Medulla oblongata (tissue), 1 donor: ENCODE results near the gene MRPL37.
A peak's percentile ranks its signal among the peaks of the same experiment; 100 is the strongest.
"Not testable (repeated sequence)": the region's sequence is repeated elsewhere in the genome, so short reads cannot be mapped to it uniquely, and the experiment has no call there.

ENCODE experiments used
- DNase-seq: peaks from one replicate; pipeline ENCODE4 v3.0.0-alpha.2; 2015; ENCODE audit errors: extremely low spot score

Gene MRPL37

DNA sequence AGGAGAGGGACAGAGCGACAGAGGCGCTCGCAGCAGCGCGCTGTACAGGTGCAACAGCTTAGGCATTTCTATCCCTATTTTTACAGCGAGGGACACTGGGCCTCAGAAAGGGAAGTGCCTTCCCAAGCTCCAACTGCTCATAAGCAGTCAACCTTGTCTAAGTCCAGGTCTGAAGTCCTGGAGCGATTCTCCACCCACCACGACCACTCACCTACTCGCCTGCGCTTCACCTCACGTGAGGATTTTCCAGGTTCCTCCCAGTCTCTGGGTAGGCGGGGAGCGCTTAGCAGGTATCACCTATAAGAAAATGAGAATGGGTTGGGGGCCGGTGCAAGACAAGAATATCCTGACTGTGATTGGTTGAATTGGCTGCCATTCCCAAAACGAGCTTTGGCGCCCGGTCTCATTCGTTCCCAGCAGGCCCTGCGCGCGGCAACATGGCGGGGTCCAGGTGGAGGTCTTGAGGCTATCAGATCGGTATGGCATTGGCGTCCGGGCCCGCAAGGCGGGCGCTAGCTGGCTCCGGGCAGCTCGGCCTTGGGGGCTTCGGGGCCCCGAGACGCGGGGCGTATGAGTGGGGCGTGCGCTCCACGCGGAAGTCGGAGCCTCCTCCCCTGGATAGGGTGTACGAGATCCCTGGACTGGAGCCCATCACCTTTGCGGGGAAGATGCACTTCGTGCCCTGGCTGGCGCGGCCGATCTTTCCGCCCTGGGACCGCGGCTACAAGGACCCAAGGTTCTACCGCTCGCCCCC is at the start of gene MRPL37, which contains the start of gene CYB5RL:
Gene MRPL37, plus strand, starts transcription at position 403 of the 754 bp plus-strand sequence. Its CDS starts 77 bp downstream, at position 480.
Gene CYB5RL, minus strand, starts transcription at position 266 of the 754 bp plus-strand sequence. CDS start 4,414 bp downstream, outside the sequence.
- DNase-seq = peak; percentile 96

DNA sequence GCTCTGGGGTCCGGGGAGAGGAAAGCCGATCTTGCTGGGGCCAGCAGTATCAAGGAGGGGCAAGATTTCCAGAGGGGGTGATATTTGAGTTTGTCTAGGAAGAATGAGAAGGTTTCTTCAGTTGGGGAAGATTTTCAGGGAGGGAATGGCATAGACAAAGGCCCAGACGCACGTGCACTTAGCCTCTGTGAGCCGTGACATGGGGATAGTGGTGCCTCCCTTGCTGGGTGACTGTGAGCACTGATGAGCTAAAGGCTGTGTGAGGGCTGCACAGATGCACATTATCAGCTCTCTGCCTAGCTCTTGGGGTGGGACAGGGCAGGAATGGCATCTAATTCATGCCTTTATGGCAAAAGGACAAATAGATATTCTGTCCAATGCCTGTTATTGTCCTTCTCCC is 49.0 kb upstream of the MRPL37 start:
- no peak for DNase-seq

DNA sequence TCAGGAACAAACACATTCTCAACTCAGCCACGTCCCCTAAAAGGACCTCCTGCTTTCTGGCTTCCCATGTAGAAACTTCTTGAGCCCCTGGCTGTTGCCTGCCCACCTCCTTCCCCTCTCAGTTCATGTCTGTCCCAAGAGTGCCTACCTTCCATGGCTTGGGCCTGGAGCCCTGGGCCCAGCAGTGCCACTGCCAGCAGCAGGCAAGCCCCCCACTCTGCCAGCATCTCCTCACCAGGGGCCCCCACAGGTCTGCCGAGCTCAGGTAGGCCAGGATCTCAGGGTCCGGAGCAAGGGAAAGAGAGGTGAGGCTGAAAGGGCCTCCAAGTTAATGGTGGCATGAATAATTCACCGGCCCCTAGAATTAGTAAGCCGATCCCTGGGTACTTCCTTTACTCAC is 47.3 kb upstream of the MRPL37 start, which contains the start of gene CDCP2:
Gene CDCP2, minus strand, starts transcription at position 305 of the 400 bp plus-strand sequence. Its CDS starts 78 bp downstream, at position 227.
- DNase-seq = no peak

DNA sequence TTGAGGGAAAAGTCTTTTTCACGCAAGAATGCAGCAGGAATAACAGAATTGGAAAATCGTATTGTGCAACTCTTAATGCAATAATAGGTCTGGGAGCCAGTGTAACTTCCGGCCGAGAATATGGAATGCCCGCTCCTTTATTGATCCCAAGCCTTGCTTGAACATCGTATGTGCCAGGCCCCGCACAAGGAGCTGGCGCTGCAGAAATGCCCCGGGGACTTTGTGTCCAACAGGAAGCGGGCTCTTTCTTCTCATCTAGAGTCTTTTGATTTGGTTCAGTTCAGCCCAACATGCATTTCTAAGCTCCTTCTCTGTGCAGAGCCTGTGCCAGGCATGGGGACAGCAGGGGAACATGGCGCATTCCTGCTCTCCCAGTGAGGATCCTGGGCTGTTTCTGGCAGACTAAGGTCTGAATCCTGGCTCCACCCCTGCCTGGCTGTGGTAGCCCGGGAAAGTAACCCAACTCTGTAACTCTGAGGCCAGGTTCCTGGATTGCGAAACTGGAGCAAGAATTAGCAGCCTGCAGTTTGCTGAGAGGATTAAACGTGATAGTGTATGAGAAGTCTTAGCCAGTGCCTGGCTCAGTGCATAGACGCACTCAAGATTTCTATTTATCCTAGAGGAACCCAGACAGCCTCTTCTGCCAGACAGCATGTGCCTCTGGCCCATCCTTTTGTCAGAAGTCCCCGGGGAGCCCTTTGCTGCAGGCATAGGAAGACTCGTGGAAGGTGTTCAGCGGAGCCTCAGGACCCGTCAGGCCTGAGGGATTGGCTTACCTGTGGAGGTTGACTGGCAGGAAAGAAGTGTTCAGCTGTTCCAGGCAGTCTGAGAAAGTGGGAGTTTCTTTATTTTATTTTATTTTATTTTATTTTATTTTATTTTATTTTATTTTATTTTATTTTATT is 46.2 kb upstream of the MRPL37 start:
- peak; percentile 16 for DNase-seq

DNA sequence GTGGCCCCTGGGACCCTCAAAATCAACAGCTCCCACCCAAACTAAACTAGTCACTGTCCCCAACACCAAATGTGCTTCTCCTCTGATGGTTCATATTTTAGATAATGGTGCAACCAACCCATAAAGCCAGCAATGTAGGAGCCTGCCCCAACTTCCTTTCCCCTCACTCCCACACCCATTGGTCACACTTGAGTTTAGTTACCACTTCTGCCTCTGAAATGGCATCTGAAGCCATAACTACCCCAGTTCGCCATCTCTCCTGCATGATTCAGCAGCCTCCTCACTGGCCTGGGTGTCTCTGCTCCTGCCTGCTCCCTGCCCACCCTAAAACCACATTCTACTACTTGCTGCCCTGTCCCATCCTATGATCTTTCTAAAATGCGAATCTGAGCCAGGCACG is 43.8 kb upstream of the MRPL37 start:
- no peak for DNase-seq

DNA sequence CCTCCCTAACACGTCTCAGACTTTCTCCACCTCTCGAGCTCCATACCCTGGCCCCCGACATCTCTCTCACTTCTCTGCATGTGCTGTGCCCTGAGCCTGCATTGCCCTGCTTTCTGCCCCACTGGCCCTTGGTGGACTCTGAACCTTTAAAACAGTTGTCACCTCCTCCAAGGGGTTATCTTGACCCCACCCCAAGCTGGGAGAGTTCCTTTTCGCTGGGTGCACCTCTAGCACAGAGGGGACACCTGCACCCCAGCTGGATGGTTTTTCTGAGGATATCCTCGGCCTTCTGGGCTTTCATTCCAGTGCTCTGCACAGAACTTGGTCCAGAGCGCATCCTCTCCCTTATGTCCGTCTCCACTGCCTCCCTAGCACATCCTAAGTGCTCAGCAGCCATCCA is 43.0 kb upstream of the MRPL37 start:
- DNase-seq = no peak

DNA sequence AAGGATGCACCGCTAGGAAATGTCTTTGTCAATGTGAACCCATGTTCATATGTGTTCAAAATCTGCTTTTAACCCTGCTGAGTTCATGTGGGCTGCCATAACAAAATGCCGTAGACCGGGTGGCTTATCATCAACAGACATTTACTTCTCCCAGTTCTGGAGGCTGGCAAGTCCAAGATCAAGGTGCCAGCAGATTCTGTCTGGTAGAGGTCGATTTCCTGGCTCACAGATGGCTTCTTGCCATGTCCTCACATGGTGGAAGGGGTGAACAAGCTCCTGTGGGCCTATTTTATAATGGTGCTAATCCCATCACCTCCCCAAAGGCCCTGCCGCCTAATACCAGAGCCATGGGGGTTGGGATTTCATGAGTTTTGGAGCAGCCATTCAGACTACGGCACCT is 42.6 kb upstream of the MRPL37 start:
- DNase-seq = no peak

DNA sequence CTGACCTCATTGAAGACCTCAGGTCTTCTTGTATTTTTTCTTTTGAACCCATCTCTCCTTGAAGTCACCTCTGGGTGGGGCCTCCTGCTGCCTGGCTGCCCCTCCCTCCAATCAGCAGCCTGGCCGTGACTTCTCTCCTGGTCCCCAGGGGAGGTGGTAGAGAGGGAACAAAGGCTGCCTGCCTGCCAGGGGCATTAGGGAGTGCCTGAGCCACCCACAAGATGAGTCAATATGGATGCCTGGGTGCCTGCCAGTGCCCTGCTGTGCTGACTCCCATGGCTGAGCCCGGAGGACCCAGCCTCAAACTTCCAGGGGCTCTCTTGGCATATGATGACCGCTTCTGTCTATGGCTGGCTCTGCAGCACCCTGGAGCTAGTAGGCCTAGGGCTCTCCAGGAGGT is 41.9 kb upstream of the MRPL37 start:
- DNase-seq = no peak

DNA sequence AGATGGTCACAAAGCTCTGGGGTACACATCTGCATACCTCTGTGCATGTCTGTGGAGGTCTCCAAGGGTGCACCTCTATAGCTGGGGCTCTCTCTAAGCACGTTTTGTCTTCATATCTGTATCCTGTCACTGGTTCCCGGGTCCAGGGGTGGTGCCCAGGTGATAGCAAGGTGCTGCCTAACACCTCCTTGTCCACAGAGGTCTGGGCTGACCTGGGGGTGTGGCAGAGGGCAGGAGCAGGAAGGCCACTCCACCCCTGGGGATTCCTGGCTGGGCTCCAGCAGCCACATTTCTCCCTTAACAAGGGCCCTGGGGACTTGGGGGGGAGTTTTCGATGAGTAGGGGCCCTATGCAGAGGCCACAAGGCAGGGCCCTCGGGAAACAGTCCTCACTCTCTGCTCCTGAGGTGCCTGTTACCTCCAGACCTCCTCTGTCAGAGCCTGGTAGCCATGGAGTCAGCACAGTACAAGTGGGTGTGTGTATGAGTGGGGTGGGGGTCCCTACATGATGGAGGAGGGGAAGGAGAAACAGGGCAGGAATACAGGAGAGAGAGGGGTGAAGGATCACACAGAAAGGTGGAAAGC is 40.1 kb upstream of the MRPL37 start:
- no peak for DNase-seq

DNA sequence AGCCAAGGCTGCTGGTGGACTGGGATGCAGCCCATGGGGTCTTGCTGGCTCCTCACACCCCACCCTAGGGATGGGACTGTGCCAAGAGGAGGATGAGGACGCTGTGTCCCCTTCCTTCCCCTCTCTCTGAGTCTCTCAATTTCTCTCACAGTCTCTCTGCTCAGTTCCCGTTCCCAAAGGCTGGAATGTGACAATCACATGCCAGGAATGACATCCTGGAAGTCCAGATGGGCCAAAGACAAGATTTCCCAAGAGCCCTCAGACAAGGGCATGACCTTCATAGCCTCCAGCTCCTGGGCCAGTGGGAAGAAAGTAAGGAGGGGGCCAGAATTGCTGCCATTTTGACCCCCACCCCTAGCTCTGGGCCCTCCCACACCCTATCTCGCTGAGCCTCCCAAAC is 39.6 kb upstream of the MRPL37 start:
- no peak for DNase-seq

DNA sequence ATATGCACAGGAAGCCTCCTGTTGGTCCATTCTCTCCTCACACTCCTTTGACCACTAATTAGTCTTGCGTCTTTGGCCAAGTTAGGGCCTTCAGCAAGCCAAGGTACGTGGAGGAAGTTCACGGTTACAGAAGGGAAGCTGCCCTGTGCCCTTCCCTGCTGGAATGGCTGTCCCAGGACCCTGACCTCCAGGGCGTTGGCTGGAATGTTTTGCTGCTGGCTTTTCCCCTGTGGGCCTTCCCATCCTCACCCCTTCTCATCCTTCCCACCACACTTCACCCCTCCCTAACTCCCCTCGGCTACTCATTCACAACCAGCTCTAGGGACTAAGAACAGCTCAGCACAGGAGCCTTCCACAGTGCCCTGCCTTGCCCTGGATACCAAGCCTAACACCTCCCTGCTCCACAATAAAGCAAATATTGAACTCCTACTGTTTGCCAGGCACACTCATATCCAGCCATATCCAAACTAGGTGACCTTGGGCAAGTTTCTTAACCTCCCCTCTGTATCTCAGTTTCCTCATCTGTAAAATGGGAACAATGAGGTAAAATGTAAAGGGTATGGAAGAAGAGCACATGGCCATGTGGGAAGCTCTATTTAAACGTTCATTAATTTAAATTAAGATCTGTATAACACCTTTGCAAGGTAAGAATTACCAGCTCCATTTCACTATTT is 38.3 kb upstream of the MRPL37 start:
- DNase-seq = no peak

DNA sequence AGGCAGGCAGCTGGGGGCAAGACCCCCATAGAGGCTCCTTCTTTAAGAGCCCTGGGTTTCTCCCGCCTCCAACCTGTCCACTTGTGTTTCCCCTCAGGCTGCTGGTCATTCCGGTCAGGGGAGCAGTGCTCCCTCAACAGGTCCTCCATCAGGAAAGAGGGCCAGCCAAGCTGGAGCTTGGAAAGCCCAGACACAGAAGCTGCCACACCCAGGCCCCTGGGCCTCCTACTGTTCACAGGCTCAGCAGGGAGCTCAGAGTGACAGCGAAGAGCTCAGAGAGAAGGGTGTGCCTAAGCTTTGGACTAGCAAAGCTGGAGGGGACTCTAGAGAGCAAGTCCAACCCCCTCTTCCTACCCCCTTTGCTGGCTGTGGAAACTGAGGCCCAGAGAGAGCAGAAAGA is 36.9 kb upstream of the MRPL37 start:
- DNase-seq = no peak

DNA sequence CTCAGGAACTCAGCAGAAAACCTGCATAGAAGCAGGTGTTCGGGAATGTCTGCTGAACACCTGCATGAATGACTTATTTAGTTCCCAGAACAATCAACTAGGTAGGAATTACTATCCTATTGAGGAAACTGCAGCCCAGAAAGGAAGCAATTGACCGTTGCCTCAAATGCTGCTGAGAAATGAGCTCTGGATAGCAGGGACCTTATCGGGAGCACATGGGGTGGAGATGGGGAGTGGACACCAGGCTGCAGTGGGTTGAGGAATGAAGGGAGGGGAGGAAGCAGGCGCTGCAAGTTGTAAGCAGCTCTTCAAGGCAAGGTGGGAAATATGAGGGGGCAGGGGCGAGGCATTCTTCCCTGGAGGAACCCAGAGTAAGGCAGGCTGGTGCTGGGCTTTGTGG is 36.4 kb upstream of the MRPL37 start:
- DNase-seq = no peak

DNA sequence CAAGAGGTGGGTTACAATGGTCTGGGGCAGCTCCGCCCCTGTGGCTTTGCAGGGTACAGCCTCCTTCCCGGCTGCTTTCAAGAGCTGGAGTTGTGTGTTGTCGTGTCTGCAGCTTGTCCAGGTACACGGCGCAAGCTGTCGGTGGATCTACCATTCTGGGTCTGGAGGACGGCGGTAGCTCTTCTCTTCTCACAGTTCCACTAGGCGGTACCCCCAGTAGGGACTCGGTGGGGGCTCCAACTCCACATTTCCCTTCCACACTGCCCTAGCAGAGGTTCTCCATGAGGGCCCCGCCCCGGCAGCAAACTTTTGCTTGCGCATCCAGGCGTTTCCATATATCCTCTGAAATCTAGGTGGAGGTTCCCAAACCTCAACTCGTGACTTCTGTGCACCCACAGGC is 34.8 kb upstream of the MRPL37 start:
- no peak for DNase-seq

DNA sequence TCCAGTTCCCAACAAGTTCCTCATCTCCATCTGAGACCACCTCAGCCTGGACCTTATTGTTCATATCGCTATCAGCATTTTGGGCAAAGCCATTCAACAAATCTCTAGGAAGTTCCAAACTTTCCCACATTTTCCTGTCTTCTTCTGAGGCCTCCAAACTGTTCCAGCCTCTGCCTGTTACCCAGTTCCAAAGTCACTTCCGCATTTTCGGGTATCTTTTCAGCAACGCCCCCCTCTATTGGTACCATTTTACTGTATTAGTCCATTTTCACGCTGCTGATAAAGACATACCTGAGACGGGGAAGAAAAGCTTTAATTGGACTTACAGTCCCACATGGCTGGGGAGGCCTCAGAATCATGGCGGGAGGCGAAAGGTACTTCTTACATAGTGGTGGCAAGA is 33.6 kb upstream of the MRPL37 start:
- DNase-seq = not testable (repeated sequence)

DNA sequence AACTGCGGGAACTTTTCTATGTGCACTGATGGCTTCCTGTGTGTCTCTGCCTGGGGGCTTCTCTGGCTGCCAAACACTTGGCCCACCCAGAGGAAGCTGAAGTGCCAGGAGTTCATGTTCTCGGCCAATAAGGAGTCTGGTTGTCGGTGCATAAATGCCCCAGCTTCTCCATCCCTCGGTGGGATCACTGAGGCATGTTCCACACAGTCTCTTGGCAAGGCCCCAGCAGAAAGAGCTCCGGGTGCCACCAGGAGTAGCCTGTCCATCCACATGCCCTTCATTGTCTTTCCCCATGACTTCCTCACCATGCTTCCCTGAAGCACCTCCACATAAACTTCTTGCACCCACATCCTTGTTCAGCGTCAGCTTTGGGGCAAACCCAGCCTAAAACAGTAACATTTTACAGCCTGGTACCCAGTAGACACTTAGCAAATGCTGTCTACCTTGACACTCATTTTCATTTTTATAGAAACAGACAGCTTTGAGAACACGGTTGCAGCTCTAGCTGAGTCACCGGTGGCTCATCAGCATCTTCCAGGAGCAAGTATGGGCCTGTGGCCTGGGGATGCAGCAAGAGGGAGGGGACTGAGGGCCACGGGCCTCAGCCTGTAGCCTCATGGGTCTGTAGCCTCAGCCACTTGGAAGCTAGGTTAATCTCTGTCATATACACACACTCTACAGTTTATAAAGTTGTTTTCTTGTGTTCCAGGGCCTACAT is 32.4 kb upstream of the MRPL37 start:
- DNase-seq = no peak

DNA sequence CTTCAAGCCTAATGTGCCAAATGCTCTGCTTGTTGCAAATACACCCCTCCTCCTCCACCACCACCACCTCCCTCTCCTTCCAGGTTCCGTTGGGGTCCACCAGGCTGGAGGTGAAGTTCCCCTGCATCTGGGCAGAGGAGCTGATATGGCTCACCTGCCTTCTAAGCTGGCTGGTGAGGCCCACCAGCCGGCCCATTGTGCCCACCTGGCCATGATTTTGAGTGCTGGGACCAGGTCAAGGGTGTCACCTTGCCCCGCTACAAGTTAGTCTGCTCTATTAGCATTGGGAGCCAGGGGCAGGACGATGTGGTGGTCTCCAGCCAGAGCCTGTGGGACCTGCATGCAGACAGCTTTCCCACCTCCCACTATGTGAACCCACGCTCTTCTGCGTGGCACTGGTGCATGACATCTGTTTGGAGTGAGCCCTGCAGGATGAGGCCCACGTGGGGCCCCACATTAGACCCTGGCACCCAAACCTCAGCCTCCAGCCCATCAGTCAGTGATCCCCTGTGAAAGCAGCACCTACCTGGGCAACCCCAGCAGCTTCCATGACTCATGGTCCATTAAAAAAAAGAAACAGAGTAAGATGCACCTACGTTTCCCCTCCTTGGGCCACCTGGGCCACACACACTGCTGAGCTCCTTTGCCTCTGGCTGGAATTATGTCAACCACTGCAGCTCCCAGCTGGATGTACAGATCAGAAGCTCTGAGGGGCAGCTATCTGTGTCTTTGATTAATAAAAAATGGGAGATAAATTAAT is 31.6 kb upstream of the MRPL37 start:
- no peak for DNase-seq

DNA sequence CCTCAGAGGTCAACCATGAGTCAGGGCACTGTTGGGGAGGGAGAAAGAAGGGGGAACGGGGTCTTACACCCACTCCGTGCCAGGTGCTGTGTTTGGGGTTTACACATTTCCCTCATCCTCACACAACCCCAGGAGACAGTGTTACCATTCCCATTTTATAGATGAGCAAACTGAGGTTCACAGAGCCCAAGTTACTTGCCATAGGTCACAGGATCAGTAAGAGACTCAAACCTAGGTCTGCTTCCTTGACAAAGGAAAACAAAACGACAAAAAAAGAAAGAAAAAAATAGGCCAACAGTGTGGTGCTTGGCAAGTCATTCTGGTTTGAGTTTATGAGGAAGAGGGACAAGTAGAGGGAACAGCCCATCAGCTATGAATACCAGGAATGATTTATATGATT is 30.9 kb upstream of the MRPL37 start:
- no peak for DNase-seq

DNA sequence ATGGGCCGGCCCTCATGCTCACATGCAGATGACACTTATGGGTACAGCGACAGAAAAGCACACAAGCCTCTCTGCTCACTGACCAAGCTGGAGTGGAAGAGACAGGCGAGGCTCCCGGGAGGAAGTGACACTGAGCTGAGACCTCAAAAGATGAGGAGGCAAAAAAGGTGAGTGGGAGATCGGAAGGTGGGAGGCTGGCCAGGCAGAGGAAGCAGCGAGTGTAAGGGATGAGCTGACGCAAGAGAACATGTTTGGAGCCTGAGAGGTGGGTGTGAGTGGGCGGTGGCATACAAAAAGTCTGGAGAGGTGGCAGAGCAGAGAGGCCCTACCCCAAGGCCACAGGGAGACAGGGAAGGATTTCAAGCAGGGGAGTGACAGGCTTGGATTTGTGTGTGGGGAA is 29.0 kb upstream of the MRPL37 start:
- DNase-seq = no peak

DNA sequence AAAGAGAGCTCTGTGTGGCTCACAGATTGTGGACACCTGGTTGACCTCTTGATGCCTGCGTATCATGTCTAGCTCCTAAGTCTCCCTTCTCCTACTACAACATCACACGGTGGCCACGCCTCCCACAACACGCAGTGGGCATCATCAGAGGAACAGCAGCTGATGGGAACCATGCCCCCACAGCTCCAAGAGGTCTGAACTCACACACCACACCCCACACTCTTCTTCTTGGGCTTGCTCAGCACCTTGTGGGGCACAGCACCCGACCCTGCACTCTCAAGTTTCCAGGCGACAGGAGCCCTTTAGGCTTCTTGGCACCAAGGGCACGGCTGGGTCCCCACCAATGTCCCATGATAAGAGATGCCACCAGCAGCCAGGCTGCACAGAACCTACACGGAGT is 28.4 kb upstream of the MRPL37 start:
- no peak for DNase-seq
